Mesendoderm (in vitro differentiated cells): ENCODE results near the gene POLN.

Source experiments
- DNase-seq: peaks from one replicate; pipeline ENCODE4 v3.0.0; 2013
- H2AK5ac ChIP-seq: 2 replicates; pipeline ENCODE4 v1.6.1; 2013; ENCODE audit warnings: low read length, inconsistent platforms
- H2BK120ac ChIP-seq: 2 replicates; pipeline ENCODE4 v1.6.1; 2013; ENCODE audit warnings: low read depth, mild to moderate bottlenecking, low read length, moderate library complexity, mixed read lengths
- H2BK15ac ChIP-seq: replicated peaks from 2 replicates; pipeline ENCODE4 v1.6.1; 2013; ENCODE audit warnings: low read depth, mild to moderate bottlenecking, moderate library complexity
- H2BK5ac ChIP-seq: 2 replicates; pipeline ENCODE4 v1.6.1; 2013; ENCODE audit warnings: low read length, inconsistent platforms
- H3K18ac ChIP-seq: 2 replicates; pipeline ENCODE4 v1.6.1; 2013; ENCODE audit warnings: mild to moderate bottlenecking, low read length, mixed read lengths
- H3K23ac ChIP-seq: one replicate; pipeline ENCODE4 v1.6.1; 2013; ENCODE audit warnings: low read length
- H3K27ac ChIP-seq: 2 replicates; pipeline ENCODE4 v1.5.1; 2013; ENCODE audit warnings: low read depth, mild to moderate bottlenecking, inconsistent platforms, low read length, moderate library complexity
- H3K27me3 ChIP-seq: 2 replicates; pipeline ENCODE4 v1.6.1; 2013; ENCODE audit warnings: low read length, control low read depth, mild to moderate bottlenecking, inconsistent platforms; ENCODE audit not compliant: insufficient read depth, poor library complexity
- H3K36me3 ChIP-seq: 2 replicates; pipeline ENCODE4 v1.6.1; 2013; ENCODE audit warnings: low read length, inconsistent platforms; ENCODE audit not compliant: control insufficient read depth, insufficient read depth
- H3K4ac ChIP-seq: one replicate; pipeline ENCODE4 v1.6.1; 2013; ENCODE audit warnings: low read depth, mild to moderate bottlenecking, low read length, moderate library complexity
- H3K4me1 ChIP-seq: 2 replicates; pipeline ENCODE4 v1.6.1; 2013; ENCODE audit warnings: low read depth, low read length, inconsistent platforms; ENCODE audit not compliant: control insufficient read depth
- H3K4me2 ChIP-seq: 2 replicates; pipeline ENCODE4 v1.6.1; 2013; ENCODE audit warnings: low read length
- H3K4me3 ChIP-seq: 2 replicates; pipeline ENCODE4 v1.5.1; 2013; ENCODE audit warnings: mild to moderate bottlenecking, low read length
- H3K56ac ChIP-seq: one replicate; pipeline ENCODE4 v1.6.1; 2013; ENCODE audit warnings: low read length
- H3K79me1 ChIP-seq: 2 replicates; pipeline ENCODE4 v1.6.1; 2013; ENCODE audit warnings: low read length, inconsistent platforms
- H3K79me2 ChIP-seq: 2 replicates; pipeline ENCODE4 v1.6.1; 2013; ENCODE audit warnings: mild to moderate bottlenecking, low read length; ENCODE audit not compliant: control insufficient read depth, insufficient read depth
- H3K9ac ChIP-seq: 2 replicates; pipeline ENCODE4 v1.6.1; 2013; ENCODE audit warnings: low read length, inconsistent platforms
- H4K5ac ChIP-seq: one replicate; pipeline ENCODE4 v1.6.1; 2013; ENCODE audit warnings: low read length
- H4K8ac ChIP-seq: one replicate; pipeline ENCODE4 v1.6.1; 2013; ENCODE audit warnings: low read depth, mild to moderate bottlenecking, control low read depth, low read length, moderate library complexity
- WGBS: extraction: QIAGEN DNeasy Blood & Tissue Kit; methylation state at CpG from one replicate; pipeline ENCODE4 v1.1.7; 2013; ENCODE audit warnings: low lambda C conversion rate, missing lambda C conversion rate; ENCODE audit not compliant: insufficient coverage; ENCODE audit errors: extremely low coverage; 5-methylcytosine and 5-hydroxymethylcytosine counted together

Gene POLN

DNA sequence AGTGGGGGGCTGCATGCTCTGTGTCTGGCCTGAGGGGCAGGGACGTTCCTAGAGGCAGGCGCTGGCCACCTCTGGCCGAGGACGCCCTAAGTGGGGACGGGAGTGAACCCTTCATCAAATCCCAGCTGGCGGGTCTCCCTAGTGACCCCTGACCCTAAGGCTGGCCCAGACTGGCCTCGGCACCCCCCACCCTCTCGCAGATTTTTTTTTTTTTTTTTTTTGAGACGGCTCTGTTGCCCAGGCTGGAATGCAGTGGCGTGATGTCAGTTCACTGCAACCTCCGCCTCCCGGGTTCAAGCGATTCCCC lies 21.0 kb upstream of the POLN start:
- Histone ChIP-seq H3K27ac (no peak overlapping the region), H3K4ac (no peak overlapping the region), H4K8ac (no peak overlapping the region)

GRCh38 chr4:2262145-2262943 lies 20.4 kb upstream of the POLN start:
- H3K79me1 ChIP-seq: no peaks in the 10 kb centered on the region
- H3K36me3 ChIP-seq: no peaks in the 10 kb centered on the region
- peak overlapping the region; percentile 89 for H3K56ac ChIP-seq
- no peaks in the 10 kb centered on the region for H3K4me1 ChIP-seq
- H3K4me3 ChIP-seq: peak overlapping the region; percentile 26
- H3K9ac ChIP-seq: peak overlapping the region; percentile 86
- no peak overlapping the region for H2BK15ac ChIP-seq
- no peak overlapping the region for H4K8ac ChIP-seq
- peak overlapping the region; percentile 75 for H3K18ac ChIP-seq
- no CpG with 5 or more reads among the region's 98 CpGs for WGBS
- H2BK5ac ChIP-seq: no peak overlapping the region
- H2BK120ac ChIP-seq: no peak overlapping the region
- H3K27ac ChIP-seq: peak overlapping the region; percentile 46
- H3K4me2 ChIP-seq: peak overlapping the region; percentile 58
- no peak overlapping the region for H4K5ac ChIP-seq
- H3K23ac ChIP-seq: no peak overlapping the region
- peak overlapping the region; percentile 38 for H3K4ac ChIP-seq
- no peaks in the 10 kb centered on the region for H3K79me2 ChIP-seq
- H3K27me3 ChIP-seq: no peaks in the 10 kb centered on the region
- no peak overlapping the region for H2AK5ac ChIP-seq
- peak; percentile 100 for DNase-seq

More for the DNA sequence above, 21.0 kb upstream of the POLN start:
- no peak overlapping the region for H2BK15ac ChIP-seq
- H3K56ac ChIP-seq: peak overlapping the region; percentile 89
- H3K9ac ChIP-seq: peak overlapping the region; percentile 86
- WGBS: no CpG with 5 or more reads among the region's 13 CpGs
- peak overlapping the region; percentile 58 for H3K4me2 ChIP-seq
- H2BK120ac ChIP-seq: no peak overlapping the region
- H2AK5ac ChIP-seq: no peak overlapping the region
- no peaks in the 10 kb centered on the region for H3K27me3 ChIP-seq
- peak overlapping the region; percentile 75 for H3K18ac ChIP-seq
- H3K79me1 ChIP-seq: no peaks in the 10 kb centered on the region
- H3K23ac ChIP-seq: no peak overlapping the region
- no peaks in the 10 kb centered on the region for H3K4me1 ChIP-seq
- H3K4me3 ChIP-seq: no peak overlapping the region
- DNase-seq: no peak
- no peak overlapping the region for H2BK5ac ChIP-seq
- H4K5ac ChIP-seq: no peak overlapping the region
- no peaks in the 10 kb centered on the region for H3K36me3 ChIP-seq
- H3K79me2 ChIP-seq: no peaks in the 10 kb centered on the region

- H3K79me1 ChIP-seq: no peaks in the 10 kb centered on the region
- peak within 1 kb of the TSS; percentile 62 for H3K27ac ChIP-seq
- no peak within 1 kb of the TSS for H2BK5ac ChIP-seq
- H3K4me1 ChIP-seq: no peaks in the 10 kb centered on the region
- no peak for DNase-seq
- H2BK120ac ChIP-seq: no peak within 1 kb of the TSS
- H3K9ac ChIP-seq: peak within 1 kb of the TSS; percentile 86
- H2BK15ac ChIP-seq: no peak within 1 kb of the TSS
- no CpG with 5 or more reads among the region's 46 CpGs for WGBS
- H3K4ac ChIP-seq: peak within 1 kb of the TSS; percentile 38
- peak within 1 kb of the TSS; percentile 58 for H3K4me2 ChIP-seq
- peak within 1 kb of the TSS; percentile 75 for H3K18ac ChIP-seq
- H3K79me2 ChIP-seq: no peaks in the 10 kb centered on the region
- H3K56ac ChIP-seq: peak within 1 kb of the TSS; percentile 90
- no peaks in the 10 kb centered on the region for H3K27me3 ChIP-seq
- H4K8ac ChIP-seq: no peak within 1 kb of the TSS
- H3K23ac ChIP-seq: no peak within 1 kb of the TSS
- H3K4me3 ChIP-seq: peak within 1 kb of the TSS; percentile 65
- H4K5ac ChIP-seq: no peak within 1 kb of the TSS
- H2AK5ac ChIP-seq: no peak within 1 kb of the TSS
- H3K36me3 ChIP-seq: no peaks in the 10 kb centered on the region
Observed at GRCh38 chr4:2261853-2262144, 19.9 kb upstream of the POLN start, which contains the start of gene MXD4. MXD4 (minus strand) TSS chr4:2262109; CDS start chr4:2261980, 129 bp downstream.

DNA sequence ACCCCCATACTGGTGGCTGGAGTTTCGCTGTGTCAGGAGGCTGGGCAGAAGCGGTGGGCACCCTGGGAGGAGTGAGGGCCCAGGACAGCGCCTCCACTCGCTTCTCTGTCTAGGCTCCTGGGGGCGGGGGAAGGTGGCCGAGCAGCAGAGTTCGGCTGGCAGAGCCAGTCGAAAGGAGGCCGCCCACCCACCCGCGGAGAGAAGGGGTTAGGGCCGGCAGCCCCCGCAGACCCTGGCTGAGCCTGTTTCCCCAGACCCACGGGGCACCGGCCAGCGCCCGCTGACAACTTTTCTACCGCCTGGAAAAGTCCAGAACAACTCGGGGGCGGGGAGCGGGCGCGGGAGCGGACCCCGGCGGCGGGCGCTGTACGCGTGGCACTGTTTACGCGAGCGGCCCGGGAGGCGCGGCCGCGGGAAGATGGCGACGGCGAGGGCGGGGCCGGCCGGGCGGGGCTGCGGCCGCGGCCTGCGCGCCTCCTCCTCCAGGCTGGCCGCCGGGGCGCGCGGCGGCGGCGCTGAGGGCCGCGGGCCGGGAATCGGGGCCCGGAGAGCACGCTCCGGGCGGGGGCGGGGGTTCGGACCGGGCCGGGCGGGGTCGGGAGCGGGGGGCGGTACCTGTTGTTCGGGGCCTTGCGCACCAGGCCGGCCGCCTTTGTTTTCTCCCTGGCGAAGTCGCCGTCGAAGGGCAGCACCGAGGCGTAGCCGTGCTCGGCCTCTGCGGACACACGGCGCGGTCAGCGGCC lies 19.4 kb upstream of the POLN start:
- peak overlapping the region; percentile 25 for H3K18ac ChIP-seq
- H3K79me1 ChIP-seq: no peaks in the 10 kb centered on the region
- no peak overlapping the region for H4K5ac ChIP-seq
- peak; percentile 53 for DNase-seq
- H3K23ac ChIP-seq: no peak overlapping the region
- peak overlapping the region; percentile 74 for H3K9ac ChIP-seq
- H4K8ac ChIP-seq: no peak overlapping the region
- H3K4me2 ChIP-seq: peak overlapping the region; percentile 56
- peak overlapping the region; percentile 62 for H3K27ac ChIP-seq
- WGBS: no CpG with 5 or more reads among the region's 91 CpGs
- no peak overlapping the region for H3K4ac ChIP-seq
- H2BK5ac ChIP-seq: no peak overlapping the region
- H2BK15ac ChIP-seq: no peak overlapping the region
- no peak overlapping the region for H2AK5ac ChIP-seq
- no peaks in the 10 kb centered on the region for H3K36me3 ChIP-seq
- no peaks in the 10 kb centered on the region for H3K79me2 ChIP-seq
- H3K4me3 ChIP-seq: peak overlapping the region; percentile 65
- H2BK120ac ChIP-seq: no peak overlapping the region
- H3K56ac ChIP-seq: peak overlapping the region; percentile 90
- H3K27me3 ChIP-seq: no peaks in the 10 kb centered on the region
- no peaks in the 10 kb centered on the region for H3K4me1 ChIP-seq

GRCh38 chr4:2260344-2261109 lies 18.6 kb upstream of the POLN start:
- Histone ChIP-seq H2BK5ac (no peak overlapping the region), H4K8ac (no peak overlapping the region), H2BK120ac (no peak overlapping the region), H3K4ac (no peak overlapping the region), H2AK5ac (no peak overlapping the region), H4K5ac (no peak overlapping the region), H3K18ac (peak overlapping the region; percentile 25), H3K9ac (peak overlapping the region; percentile 74), H3K56ac (peak overlapping the region; percentile 81), H3K23ac (no peak overlapping the region), H3K36me3 (no peaks in the 10 kb centered on the region), H3K27me3 (no peaks in the 10 kb centered on the region), H2BK15ac (no peak overlapping the region), H3K4me3 (peak overlapping the region; percentile 58), H3K4me1 (no peaks in the 10 kb centered on the region), H3K4me2 (peak overlapping the region; percentile 56), H3K79me2 (no peaks in the 10 kb centered on the region), H3K79me1 (no peaks in the 10 kb centered on the region), H3K27ac (no peak overlapping the region)
- no peak for DNase-seq
- no CpG with 5 or more reads among the region's 23 CpGs for WGBS
